ENCODE data around the gene FHOD1. TPM values are rescaled to one million over a fixed set of nuclear protein-coding genes. Genes with fewer than 3 reads are reported as not detected.

Gene FHOD1
- total and polyA plus RNA-seq, 2 of the 13 experiments (the other 11 are each of a cell fraction or from before 2014, with no cell fraction given), result 20.0 to 20.8 TPM

GRCh38 chr16:67226804-67227566 lies 20.3 kb downstream of the FHOD1 start, which contains the start of gene TMEM208 (continued):
- TF ChIP-seq ARNTL (CRISPR knock-in tag; IDR thresholded peaks at IDR 0.05) (peak; percentile 59), PHF5A (CRISPR knock-in tag; IDR thresholded peaks at IDR 0.05; ENCODE audit: low read depth, unreplicated experiment) (peak; percentile 94), CTCF (CRISPR knock-in tag; IDR thresholded peaks at IDR 0.05) (peak; percentile 61), ZNF609 (CRISPR knock-in tag; IDR thresholded peaks at IDR 0.05; ENCODE audit: borderline replicate concordance) (peak; percentile 59; the same call in 1 of the 2 replicates), MEIS1 (CRISPR knock-in tag; IDR thresholded peaks at IDR 0.05; ENCODE audit: borderline replicate concordance) (peak; percentile 82; the same call in 1 of the 2 replicates), ZNF331 (CRISPR knock-in tag; IDR thresholded peaks at IDR 0.05) (peak; percentile 92), NR2F2 (IDR thresholded peaks at IDR 0.05; ENCODE audit: borderline replicate concordance, low read depth) (no peak; the same call in 1 of the 2 replicates), SP2 (CRISPR knock-in tag; IDR thresholded peaks at IDR 0.05) (peak; percentile 89), MLX (CRISPR knock-in tag; IDR thresholded peaks at IDR 0.05) (no peak; the same call in 1 of the 2 replicates), GPBP1L1 (CRISPR knock-in tag; IDR thresholded peaks at IDR 0.05) (no peak), HNF4A (CRISPR knock-in tag; IDR thresholded peaks at IDR 0.05) (peak; percentile 21; the same call in 1 of the 2 replicates), ZNF766 (CRISPR knock-in tag; IDR thresholded peaks at IDR 0.05; ENCODE audit: borderline replicate concordance) (peak; percentile 68; the same call in 1 of the 2 replicates), CCDC6 (CRISPR knock-in tag; IDR thresholded peaks at IDR 0.05) (peak; percentile 92), EED (CRISPR knock-in tag; IDR thresholded peaks at IDR 0.05) (no peak), ZNF441 (CRISPR knock-in tag; IDR thresholded peaks at IDR 0.05; ENCODE audit: borderline replicate concordance) (no peak), ZSCAN20 (CRISPR knock-in tag; IDR thresholded peaks at IDR 0.05; ENCODE audit: borderline replicate concordance) (no peak), DPF2 (CRISPR knock-in tag; IDR thresholded peaks at IDR 0.05; ENCODE audit: borderline replicate concordance, low read depth) (no peak; the same call in 1 of the 2 replicates), RFXANK (CRISPR knock-in tag; IDR thresholded peaks at IDR 0.05) (peak; percentile 67; the same call in 1 of the 2 replicates), ZNF335 (CRISPR knock-in tag; IDR thresholded peaks at IDR 0.05) (peak; percentile 96), BCL6 (CRISPR knock-in tag; IDR thresholded peaks at IDR 0.05) (peak; percentile 60; the same call in 1 of the 2 replicates)
